GM23248 (cell line): Measurements from ENCODE around the gene MPPED1.

Experiments used
- EZH2 ChIP-seq: fragments of 200-600 bp; sonication (generic); IDR thresholded peaks from 2 replicates; pipeline ENCODE4 v1.6.1; 2018; ENCODE audit warnings: antibody characterized with exemption, mild to moderate bottlenecking; ENCODE audit not compliant: insufficient read depth, poor library complexity, severe bottlenecking
- EZH2phosphoT487 ChIP-seq: fragments of 200-600 bp; sonication (generic); IDR thresholded peaks from 2 replicates; pipeline ENCODE4 v1.6.1; 2018; ENCODE audit warnings: antibody characterized with exemption, moderate library complexity, mild to moderate bottlenecking, low read depth; ENCODE audit not compliant: insufficient read depth

GRCh38 chr22:43428005-43428485 lies 16.2 kb downstream of the MPPED1 start:
- TF ChIP-seq EZH2phosphoT487 (no peak), EZH2 (no peak)
